ENCODE measurements around the gene OR10H4.

DNA sequence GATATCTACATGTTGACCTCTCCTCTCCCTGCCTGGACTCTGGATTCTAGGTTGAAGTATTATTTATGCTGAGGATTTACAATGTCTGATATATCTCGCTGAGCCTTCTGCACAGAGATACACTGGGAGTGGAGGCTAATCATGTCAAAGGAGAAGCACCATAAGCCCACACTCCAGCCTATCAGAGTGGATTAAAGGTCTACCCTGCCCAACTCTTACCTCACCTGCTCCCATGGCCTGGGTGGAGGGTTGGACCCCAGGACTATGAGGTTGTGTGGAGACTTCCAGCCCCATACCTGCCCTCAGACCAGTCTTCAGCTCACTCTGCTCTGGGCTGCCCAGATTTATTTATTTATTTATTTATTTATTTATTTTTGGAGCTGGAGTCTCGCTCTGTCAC lies 15.4 kb downstream of the OR10H4 start:
- TF ChIP-seq, protein P1, sequence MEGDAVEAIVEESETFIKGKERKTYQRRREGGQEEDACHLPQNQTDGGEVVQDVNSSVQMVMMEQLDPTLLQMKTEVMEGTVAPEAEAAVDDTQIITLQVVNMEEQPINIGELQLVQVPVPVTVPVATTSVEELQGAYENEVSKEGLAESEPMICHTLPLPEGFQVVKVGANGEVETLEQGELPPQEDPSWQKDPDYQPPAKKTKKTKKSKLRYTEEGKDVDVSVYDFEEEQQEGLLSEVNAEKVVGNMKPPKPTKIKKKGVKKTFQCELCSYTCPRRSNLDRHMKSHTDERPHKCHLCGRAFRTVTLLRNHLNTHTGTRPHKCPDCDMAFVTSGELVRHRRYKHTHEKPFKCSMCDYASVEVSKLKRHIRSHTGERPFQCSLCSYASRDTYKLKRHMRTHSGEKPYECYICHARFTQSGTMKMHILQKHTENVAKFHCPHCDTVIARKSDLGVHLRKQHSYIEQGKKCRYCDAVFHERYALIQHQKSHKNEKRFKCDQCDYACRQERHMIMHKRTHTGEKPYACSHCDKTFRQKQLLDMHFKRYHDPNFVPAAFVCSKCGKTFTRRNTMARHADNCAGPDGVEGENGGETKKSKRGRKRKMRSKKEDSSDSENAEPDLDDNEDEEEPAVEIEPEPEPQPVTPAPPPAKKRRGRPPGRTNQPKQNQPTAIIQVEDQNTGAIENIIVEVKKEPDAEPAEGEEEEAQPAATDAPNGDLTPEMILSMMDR (conservative IDR thresholded peaks at IDR 0.05; ENCODE audit: low read depth, low read length) = no peak
- no peak for TF ChIP-seq EZH2phosphoT487 (IDR thresholded peaks at IDR 0.05; ENCODE audit: borderline replicate concordance, low read length)
- no peak for TF ChIP-seq EZH2 (IDR thresholded peaks at IDR 0.05; ENCODE audit: low read length, unreplicated experiment)

Measured in PC-3 (cell line).